ENCODE results near the gene RIMBP3C. TPM values are rescaled to one million over a fixed set of nuclear protein-coding genes. Genes with fewer than 3 reads are reported as not detected.

RIMBP3C gene
- total and polyA plus RNA-seq, 12 donors, result 0.05 to 0.32 (median 0.14) TPM; not detected in 6

DNA sequence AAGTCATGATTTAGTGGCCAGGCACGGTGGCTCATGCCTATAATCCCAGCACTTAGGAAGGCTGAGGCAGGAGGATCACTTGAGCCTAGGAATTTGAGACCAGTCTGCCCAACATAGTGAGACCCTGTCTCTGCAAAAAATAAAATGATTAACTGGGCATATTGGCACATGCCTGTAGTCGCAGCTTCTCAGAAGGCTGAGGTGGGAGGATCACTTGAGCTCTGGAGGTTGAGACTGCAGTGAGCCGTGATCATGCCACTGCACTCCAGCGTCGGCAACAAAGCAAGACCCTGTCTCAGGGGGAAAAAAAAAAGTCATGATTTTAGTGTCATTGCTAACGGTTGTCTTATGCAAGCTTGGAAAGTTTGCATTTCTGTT lies 28.2 kb upstream of the RIMBP3C start:
- intact Hi-C loops (cut with DNase I), result loop anchor here in 4 of 10 donors (5.0 to 10.0 kb wide), 3 partner anchors 33 to 48 kb away; no protein-coding TSS in a partner anchor
- WGBS, 2 donors, result 71 to 74% methylated on average over 6 of the region's 6 CpGs
- TF ChIP-seq, protein P1, sequence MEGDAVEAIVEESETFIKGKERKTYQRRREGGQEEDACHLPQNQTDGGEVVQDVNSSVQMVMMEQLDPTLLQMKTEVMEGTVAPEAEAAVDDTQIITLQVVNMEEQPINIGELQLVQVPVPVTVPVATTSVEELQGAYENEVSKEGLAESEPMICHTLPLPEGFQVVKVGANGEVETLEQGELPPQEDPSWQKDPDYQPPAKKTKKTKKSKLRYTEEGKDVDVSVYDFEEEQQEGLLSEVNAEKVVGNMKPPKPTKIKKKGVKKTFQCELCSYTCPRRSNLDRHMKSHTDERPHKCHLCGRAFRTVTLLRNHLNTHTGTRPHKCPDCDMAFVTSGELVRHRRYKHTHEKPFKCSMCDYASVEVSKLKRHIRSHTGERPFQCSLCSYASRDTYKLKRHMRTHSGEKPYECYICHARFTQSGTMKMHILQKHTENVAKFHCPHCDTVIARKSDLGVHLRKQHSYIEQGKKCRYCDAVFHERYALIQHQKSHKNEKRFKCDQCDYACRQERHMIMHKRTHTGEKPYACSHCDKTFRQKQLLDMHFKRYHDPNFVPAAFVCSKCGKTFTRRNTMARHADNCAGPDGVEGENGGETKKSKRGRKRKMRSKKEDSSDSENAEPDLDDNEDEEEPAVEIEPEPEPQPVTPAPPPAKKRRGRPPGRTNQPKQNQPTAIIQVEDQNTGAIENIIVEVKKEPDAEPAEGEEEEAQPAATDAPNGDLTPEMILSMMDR (IDR thresholded peaks at IDR 0.05), result no peak
- Histone ChIP-seq H3K36me3 (peaks cover 0 to 6% (median 0%) of the 10 kb centered on the region in 9 donors), H3K27ac (no peak overlapping the region), H3K4me3 (no peak overlapping the region), H3K9me3 (no peaks in the 10 kb centered on the region), H3K4me1 (peaks cover 2 to 60% (median 40%) of the 10 kb centered on the region in 9 donors), H3K27me3 (no peaks in the 10 kb centered on the region)
- no peak for DNase-seq
- no peak for ATAC-seq

DNA sequence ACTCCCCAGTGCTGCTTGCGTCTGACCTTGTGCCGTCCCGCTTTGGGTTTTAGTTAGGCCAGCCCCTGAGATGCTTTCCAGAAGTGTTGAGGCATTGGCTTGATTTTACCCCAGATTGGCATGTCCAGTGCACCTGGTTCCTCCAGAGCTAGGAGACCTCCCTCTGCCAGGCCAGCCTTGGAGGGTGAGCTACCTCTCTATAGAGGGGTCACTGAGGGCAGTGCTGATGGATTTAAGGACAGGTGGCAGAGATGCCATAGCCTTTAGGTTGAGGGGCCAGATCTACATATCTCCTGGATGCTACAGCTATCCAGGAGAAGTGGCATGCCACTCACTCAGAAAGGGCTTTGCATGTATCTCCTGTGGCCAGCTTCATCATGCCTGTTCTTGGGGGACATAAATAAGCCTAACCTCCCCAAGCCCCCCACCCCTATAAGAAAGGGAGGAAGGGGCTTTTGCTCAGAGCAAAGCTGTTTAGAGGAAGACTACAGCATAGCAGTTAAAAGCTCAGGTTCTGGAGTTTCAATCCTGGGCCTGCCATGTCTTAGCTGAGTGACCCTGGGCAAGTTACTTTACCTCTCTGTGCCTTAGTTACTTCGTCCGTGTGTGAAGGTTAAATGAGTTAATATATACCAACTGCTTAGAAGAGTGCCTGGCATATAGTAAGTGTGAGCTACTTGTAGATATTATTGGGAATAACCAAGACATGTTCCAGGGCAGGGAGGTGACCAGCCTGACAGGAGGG lies 22.7 kb upstream of the RIMBP3C start:
- Histone ChIP-seq H3K27me3 (no peaks in the 10 kb centered on the region), H3K27ac (no peak overlapping the region), H3K4me1 (peaks cover 38 to 82% (median 69%) of the 10 kb centered on the region in 9 donors), H3K4me3 (no peak overlapping the region), H3K36me3 (peaks cover 0 to 23% (median 0%) of the 10 kb centered on the region in 9 donors), H3K9me3 (no peaks in the 10 kb centered on the region)
- peak in 1 of 8 donors; percentile 45 for ATAC-seq
- intact Hi-C loops (cut with DNase I), result loop anchor here in 3 of 10 donors (5.0 to 10.0 kb wide), 2 partner anchors 48 to 51 kb away; no protein-coding TSS in a partner anchor
- DNase-seq, result no peak
- 70 to 82% methylated on average over 5 of the region's 5 CpGs for WGBS, 2 donors
- TF ChIP-seq, protein P1 (IDR thresholded peaks at IDR 0.05), result no peak

DNA sequence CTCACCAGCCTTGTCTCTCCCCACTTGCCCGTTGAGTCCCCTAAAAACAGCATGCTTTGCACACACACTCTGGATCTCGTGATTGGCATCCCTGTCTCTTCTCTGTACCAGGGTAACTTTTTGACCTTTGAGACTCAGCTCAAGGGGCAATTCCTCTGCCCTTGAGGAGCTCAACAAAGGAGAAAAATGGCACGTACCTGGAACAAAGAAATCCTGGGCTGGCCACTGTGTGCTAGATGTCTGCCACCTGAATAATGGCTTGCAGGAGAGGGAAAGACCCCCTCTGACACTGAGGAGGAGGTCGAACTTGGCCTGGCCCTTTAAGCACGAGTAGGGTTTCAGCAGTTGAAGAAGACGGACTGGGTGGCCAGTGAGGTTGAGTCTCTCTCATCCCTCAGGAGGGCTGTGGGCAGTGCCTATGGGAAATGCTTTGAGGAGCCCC lies 22.1 kb upstream of the RIMBP3C start:
- intact Hi-C loops (cut with DNase I), result loop anchor here in 3 of 10 donors (5.0 to 10.0 kb wide), 2 partner anchors 49 to 51 kb away; no protein-coding TSS in a partner anchor
- H3K4me1 ChIP-seq, result peaks cover 43 to 82% (median 70%) of the 10 kb centered on the region in 9 donors
- peaks cover 0 to 23% (median 0%) of the 10 kb centered on the region in 9 donors for H3K36me3 ChIP-seq
- WGBS, 2 donors, result 53% methylated on average over 6 of the region's 6 CpGs
- DNase-seq (no peak), ATAC-seq (peak in 2 of 8 donors; percentile 21 to 29)
- no peak overlapping the region for H3K27ac ChIP-seq
- H3K27me3 ChIP-seq, result no peaks in the 10 kb centered on the region
- H3K4me3 ChIP-seq, result no peak overlapping the region
- no peaks in the 10 kb centered on the region for H3K9me3 ChIP-seq
- TF ChIP-seq, protein P1 (IDR thresholded peaks at IDR 0.05), result no peak

DNA sequence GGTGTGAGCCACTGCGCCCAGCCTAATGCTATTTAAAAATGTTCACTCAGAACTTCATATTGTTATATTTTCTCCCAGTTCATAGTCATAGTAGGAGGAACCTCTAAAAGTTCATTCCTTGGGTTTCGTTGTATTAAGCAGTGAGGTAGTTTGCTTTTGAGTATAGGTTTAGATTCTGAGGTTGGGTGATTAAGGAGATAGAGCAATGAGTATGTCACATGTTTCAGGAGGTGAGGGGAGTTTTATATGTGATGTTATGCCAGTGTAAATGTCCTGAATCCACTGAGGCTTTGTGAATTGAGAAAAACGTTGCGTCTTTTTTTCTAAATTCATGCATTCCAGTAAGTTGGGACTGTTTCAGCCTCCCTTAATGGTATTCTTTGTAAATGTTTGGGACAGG lies 20.4 kb upstream of the RIMBP3C start:
- no peak overlapping the region for H3K4me3 ChIP-seq
- H3K4me1 ChIP-seq, result peaks cover 43 to 69% (median 65%) of the 10 kb centered on the region in 9 donors
- WGBS, 2 donors, result 90 to 95% methylated on average over 4 of the region's 4 CpGs
- TF ChIP-seq, protein P1 (IDR thresholded peaks at IDR 0.05), result no peak
- no peaks in the 10 kb centered on the region for H3K9me3 ChIP-seq
- DNase-seq (no peak), ATAC-seq (no peak)
- intact Hi-C loops (cut with DNase I), result loop anchor here in 3 of 10 donors (5.0 to 10.0 kb wide), 2 partner anchors 51 to 53 kb away; no protein-coding TSS in a partner anchor
- peak overlapping the region in 1 of 10 donors; percentile 99 for H3K27ac ChIP-seq
- H3K36me3 ChIP-seq, result peaks cover 0 to 17% (median 0%) of the 10 kb centered on the region in 9 donors
- no peaks in the 10 kb centered on the region for H3K27me3 ChIP-seq
